OCI-M2 (cell line): ENCODE results near the gene SOHLH2.

Experiments used
- DNase-seq: peaks from one replicate; lab custom pipeline; 2025; ENCODE audit not compliant: unreplicated experiment; lab: John Stamatoyannopoulos, UW

The SOHLH2 gene, protein sequence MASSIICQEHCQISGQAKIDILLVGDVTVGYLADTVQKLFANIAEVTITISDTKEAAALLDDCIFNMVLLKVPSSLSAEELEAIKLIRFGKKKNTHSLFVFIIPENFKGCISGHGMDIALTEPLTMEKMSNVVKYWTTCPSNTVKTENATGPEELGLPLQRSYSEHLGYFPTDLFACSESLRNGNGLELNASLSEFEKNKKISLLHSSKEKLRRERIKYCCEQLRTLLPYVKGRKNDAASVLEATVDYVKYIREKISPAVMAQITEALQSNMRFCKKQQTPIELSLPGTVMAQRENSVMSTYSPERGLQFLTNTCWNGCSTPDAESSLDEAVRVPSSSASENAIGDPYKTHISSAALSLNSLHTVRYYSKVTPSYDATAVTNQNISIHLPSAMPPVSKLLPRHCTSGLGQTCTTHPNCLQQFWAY

DNA sequence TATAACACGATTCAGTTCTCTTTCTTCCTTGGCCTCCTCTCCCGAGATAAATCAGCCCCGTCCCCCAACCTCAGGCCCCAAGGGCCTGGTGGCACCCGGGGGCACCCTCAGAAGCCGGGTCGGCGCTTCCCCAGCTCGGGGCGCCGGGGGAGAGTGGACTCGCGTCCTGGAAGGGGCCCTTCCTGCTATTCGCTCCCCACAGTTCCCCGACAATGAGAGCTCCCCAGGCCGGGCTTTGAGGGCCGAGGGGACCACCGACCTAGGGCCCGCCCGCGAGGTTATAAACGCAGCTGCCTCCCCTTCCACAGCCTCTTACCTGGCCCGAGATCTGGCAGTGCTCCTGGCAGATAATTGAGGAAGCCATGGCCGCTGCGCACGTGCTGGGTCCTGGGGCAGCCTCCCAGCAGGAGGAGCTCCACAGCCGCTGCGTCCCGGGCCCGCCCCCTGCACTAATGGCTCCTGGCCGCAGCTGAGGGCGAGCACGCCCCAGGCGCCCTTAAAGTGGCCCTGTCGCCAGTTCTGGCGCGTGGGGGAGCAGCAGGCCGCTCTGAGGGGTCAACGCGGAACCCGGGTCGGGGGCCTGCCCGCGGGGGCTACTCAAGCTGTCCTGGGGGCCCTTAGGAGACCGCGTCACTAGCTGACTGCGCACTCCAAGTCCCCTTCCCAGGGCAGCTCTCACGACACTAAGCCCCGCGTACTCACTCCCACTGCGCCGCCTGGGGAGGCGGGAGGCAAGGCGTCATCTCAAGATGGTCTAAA is at the start of gene SOHLH2:
Gene SOHLH2, minus strand, starts transcription at position 394 of the 759 bp plus-strand sequence. Its CDS starts 30 bp downstream, at position 364.
- no peak for DNase-seq

DNA sequence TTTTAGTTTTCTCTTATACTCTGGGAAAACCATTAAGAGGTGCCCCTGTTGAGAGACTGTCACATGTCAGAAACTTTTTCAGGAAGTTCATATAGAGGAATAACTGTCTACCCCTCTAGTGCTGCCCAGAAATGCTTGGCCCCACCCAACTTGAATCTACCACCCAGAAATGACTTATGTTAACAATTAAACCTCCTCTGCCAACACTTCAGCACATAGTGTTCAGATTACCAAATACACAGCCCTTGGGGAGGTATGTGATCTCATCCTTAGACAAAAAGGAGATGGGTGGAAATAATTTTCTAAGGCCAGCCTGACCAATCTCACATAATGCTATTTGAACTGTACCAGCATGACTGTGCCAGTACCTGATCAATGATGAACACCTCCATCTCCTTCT is 47.6 kb upstream of the SOHLH2 start:
- no peak for DNase-seq

DNA sequence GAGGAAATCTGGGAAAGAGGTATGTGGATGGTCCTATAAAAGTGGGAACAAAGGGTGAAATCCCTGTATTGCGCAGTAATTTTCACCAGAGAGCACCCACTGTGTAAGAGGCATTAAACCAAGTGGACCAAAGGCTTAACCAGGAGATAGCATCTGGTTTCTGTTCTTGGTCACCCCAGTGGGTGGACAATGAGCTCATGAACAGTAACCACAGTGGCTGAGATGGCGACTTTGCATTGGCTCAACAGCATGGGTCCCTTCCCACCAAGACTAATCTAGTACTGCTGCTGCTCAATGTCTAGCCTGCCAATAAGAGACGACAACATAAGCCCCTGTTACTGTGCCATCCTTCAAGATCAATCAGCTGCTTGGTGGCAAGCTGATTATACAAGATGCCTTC is 46.7 kb upstream of the SOHLH2 start:
- DNase-seq = no peak

- no peak for DNase-seq
Measured at GRCh38 chr13:36259361-36260137, 45.2 kb upstream of the SOHLH2 start.

DNA sequence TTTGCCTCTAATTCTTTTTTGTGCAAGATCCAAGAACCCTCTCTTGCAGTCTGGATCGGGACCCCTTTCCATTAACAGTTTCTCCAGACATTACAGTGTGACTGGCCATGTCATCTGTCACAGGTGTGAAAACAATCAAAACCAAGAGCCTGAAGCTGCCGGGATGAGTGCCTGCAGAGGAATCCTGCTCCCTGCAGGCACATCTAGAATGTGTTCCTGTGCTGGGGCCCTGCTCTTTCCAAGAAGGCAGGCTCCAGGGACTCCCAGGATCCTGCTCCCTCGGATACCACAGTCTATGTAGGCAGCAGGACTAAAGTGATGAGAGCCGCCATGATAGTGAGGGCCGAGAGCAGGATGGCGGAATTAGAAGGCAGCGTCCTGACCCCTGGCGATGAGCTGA is 44.5 kb upstream of the SOHLH2 start:
- no peak for DNase-seq

DNA sequence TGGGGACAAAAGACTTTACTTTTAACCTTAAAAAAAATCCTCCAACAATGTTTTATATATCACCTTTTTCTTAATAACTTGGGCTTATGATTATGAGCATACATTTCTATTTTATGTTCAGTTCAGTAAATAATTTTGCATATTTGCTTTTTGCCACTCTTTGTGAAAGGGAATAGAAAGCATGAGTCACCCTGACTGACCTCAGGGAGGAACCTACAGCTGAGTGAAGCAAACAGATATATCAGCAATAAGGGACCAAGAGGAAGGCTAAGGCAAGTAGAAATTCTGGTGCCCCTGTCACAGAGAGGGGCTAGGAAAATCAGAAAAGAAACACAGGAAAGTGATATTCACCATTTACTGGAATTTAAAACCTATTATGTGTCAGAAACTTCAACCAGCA is 37.2 kb upstream of the SOHLH2 start:
- DNase-seq = no peak

- no peak for DNase-seq
Measured at GRCh38 chr13:36251017-36251416, 36.7 kb upstream of the SOHLH2 start.

DNA sequence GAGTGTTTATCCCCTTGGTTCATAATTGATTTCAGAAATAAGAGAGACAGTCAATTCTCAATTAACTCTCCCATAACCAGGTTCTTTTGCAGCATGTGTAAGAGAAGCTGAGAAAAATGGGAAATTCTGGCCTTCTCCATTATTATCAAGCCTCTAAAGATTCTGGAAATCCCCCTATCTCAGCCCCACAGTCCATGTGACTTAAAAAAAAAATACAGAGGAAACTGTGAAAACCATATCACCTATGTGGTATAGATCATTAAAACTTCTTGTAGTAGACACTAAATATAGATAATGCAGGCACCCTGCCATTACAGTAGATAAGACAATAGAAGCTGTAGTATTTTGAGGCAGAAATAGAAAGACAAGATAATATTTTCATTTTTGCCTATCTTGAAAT is 34.3 kb upstream of the SOHLH2 start:
- DNase-seq = no peak

DNA sequence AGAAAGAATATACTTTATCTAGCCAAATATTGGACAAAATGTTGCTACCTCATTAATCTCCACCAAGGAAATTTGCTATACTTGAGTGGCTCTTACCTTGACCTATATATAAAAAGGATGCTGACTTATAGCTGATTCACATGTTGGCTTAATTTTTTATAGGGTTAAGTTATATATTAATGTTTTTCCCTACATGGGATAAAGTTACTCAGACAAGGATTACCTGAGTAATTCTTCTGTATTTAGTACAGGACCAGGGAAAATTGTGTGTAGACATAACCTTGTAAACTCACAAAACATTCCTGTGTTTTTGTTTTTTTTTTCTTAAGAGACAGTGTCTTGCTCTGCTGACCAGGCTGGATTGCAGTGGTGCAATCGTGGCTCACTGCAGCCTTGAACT is 30.6 kb upstream of the SOHLH2 start:
- DNase-seq = no peak

GRCh38 chr13:36244073-36244472 is 29.7 kb upstream of the SOHLH2 start:
- no peak for DNase-seq

DNA sequence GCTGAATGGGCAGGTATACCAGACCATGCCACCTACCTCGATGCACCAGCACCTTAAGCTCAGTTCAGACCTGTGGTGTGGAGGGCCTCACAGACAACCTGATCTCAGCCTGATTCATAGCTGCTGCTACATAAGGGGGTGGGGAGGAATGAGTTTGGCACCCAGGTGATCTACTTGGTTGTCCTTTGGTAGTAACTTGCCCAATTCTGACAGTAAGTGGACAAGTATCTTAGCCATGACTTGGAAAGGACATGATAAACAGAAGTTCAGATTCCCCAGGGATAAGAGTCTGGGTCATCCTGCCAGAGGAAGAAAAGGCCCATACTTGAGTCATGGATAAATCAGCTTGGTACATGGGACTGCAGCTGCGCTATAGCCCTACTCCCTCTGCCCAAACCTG is 28.4 kb upstream of the SOHLH2 start:
- DNase-seq = no peak

DNA sequence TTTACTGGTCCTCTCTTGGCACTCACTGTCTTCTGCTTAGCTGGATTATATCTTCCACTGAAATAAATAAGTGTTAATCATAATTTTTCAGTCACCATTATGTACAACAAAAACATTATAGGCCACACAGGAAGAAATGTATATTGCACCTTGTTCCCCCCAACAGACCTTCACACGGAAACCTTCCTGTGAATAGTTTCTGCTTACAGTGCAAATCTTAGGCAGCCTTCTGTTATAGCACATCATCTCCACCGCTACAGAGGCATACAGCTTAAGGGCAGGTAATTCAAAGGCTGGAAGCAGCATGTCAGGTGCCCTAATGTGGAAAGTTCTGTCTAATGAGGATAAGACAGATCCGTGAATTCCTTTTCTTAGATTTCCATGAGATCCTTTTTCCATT is 16.9 kb upstream of the SOHLH2 start:
- no peak for DNase-seq

GRCh38 chr13:36224730-36225129 is 10.4 kb upstream of the SOHLH2 start:
- DNase-seq = no peak

GRCh38 chr13:36219883-36220282 is 5.5 kb upstream of the SOHLH2 start:
- no peak for DNase-seq

- no peak for DNase-seq
Measured at GRCh38 chr13:36217456-36217855, 3.1 kb upstream of the SOHLH2 start.

DNA sequence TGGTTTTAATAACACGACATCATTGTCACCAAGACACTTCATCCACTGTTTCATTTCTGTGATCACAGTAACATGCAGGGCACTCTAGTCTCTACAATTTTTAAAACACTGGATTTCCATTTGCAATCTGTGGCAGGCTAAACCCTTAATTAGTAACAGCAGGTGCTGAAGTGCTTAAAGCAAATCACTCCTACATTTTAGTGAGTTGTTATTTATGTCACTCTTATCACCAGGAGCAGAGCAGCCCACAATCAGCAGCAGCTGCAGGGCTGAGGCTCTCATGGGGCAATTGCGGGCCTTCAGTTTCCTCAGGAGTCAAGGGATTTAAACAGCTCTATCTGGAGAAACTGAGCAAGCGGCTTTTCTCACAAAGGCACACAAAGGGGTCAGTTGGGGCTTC is 1.6 kb downstream of the SOHLH2 start:
- DNase-seq = no peak

- no peak for DNase-seq
Measured at GRCh38 chr13:36211567-36211966, 2.8 kb downstream of the SOHLH2 start.

GRCh38 chr13:36210738-36211137 is 3.6 kb downstream of the SOHLH2 start:
- DNase-seq = no peak

GRCh38 chr13:36207672-36208071 is 6.7 kb downstream of the SOHLH2 start:
- no peak for DNase-seq

DNA sequence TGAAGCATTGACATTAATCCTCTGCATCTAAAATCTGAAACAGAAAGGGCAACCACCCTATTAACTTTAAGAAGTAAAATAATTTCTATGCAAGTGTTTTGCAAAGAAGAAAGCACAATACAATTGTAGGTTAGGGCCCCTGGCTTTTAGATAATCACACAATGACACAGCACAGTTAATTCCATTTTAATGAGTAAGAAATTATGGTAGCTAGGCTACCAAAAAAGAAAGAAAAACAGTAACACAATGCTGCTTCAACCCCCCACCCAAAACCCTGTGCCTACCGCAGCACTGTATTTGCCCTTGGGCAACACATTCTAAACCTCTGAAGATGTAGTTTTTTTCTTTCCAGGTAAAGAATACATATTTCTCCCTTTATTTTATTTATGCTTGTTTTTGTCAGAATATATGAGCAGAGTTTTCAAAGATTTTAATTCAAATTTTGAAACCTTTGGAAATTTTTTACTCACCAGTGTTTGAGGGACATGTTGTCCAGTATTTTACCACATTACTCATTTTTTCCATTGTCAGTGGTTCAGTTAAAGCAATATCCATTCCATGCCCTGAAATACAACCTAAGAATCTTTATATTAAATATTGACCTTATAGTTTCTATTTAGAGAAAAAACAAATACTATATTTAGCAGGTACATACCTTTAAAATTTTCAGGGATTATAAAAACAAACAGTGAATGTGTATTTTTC is 21.1 kb downstream of the SOHLH2 start:
- DNase-seq = no peak

GRCh38 chr13:36192166-36192565 is 22.2 kb downstream of the SOHLH2 start:
- no peak for DNase-seq
